ENCODE measurements around the gene UMOD. TPM values are rescaled to one million over a fixed set of nuclear protein-coding genes. Genes with fewer than 3 reads are reported as not detected.
A peak's percentile ranks its signal among the peaks of the same experiment; 100 is the strongest.

UMOD gene
- not detected in 2 replicates for total RNA-seq (2014; rRNA removed; shearing (Covaris generic))
- polyA plus RNA-seq (2015; cell fraction: cytosol; rRNA removed) = not detected in 2 replicates
- polyA plus RNA-seq (2015; cell fraction: nucleus; rRNA removed) = not detected in 2 replicates

GRCh38 chr16:20352615-20353014 lies at the start of gene UMOD:
TSS of gene UMOD (minus strand) at chr16:20352715. CDS start at chr16:20350737, 1,978 bp downstream.
- in situ Hi-C loops (cut with HindIII; ENCODE audit: low pct_unique_long_range_greater_than_20kb, low sequenced_read_pairs) = no loop called here

GRCh38 chr16:20401475-20402016 lies 49.0 kb upstream of the UMOD start:
- in situ Hi-C loops (cut with HindIII; ENCODE audit: low pct_unique_long_range_greater_than_20kb, low sequenced_read_pairs) = no loop called here
- no peak for DNase-seq (ENCODE audit: low read depth, low spot score)

More at GRCh38 chr16:20352615-20353014, at the start of gene UMOD:
- DNase-seq (ENCODE audit: low read depth, low spot score) = no peak

GRCh38 chr16:20401066-20401465 lies 48.6 kb upstream of the UMOD start:
- no peak for DNase-seq (ENCODE audit: low read depth, low spot score)
- in situ Hi-C loops (cut with HindIII; ENCODE audit: low pct_unique_long_range_greater_than_20kb, low sequenced_read_pairs) = no loop called here

- in situ Hi-C loops (cut with HindIII; ENCODE audit: low pct_unique_long_range_greater_than_20kb, low sequenced_read_pairs) = no loop called here
- no peak for DNase-seq (ENCODE audit: low read depth, low spot score)
Observed at GRCh38 chr16:20399185-20399584, 46.7 kb upstream of the UMOD start.

GRCh38 chr16:20398603-20399002 lies 46.1 kb upstream of the UMOD start:
- in situ Hi-C loops (cut with HindIII; ENCODE audit: low pct_unique_long_range_greater_than_20kb, low sequenced_read_pairs) = no loop called here
- no peak for DNase-seq (ENCODE audit: low read depth, low spot score)

- in situ Hi-C loops (cut with HindIII; ENCODE audit: low pct_unique_long_range_greater_than_20kb, low sequenced_read_pairs) = no loop called here
- DNase-seq (ENCODE audit: low read depth, low spot score) = no peak
Observed at GRCh38 chr16:20397468-20398074, 45.1 kb upstream of the UMOD start.

- DNase-seq (ENCODE audit: low read depth, low spot score) = no peak
- in situ Hi-C loops (cut with HindIII; ENCODE audit: low pct_unique_long_range_greater_than_20kb, low sequenced_read_pairs) = no loop called here
Observed at GRCh38 chr16:20396846-20397467, 44.4 kb upstream of the UMOD start.

- DNase-seq (ENCODE audit: low read depth, low spot score) = no peak
- in situ Hi-C loops (cut with HindIII; ENCODE audit: low pct_unique_long_range_greater_than_20kb, low sequenced_read_pairs) = no loop called here
Observed at GRCh38 chr16:20395946-20396345, 43.4 kb upstream of the UMOD start.

- in situ Hi-C loops (cut with HindIII; ENCODE audit: low pct_unique_long_range_greater_than_20kb, low sequenced_read_pairs) = no loop called here
- DNase-seq (ENCODE audit: low read depth, low spot score) = no peak
Observed at GRCh38 chr16:20393801-20394577, 41.5 kb upstream of the UMOD start.

GRCh38 chr16:20391045-20391444 lies 38.5 kb upstream of the UMOD start:
- in situ Hi-C loops (cut with HindIII; ENCODE audit: low pct_unique_long_range_greater_than_20kb, low sequenced_read_pairs) = no loop called here
- no peak for DNase-seq (ENCODE audit: low read depth, low spot score)

GRCh38 chr16:20388854-20389253 lies 36.3 kb upstream of the UMOD start:
- no peak for DNase-seq (ENCODE audit: low read depth, low spot score)
- in situ Hi-C loops (cut with HindIII; ENCODE audit: low pct_unique_long_range_greater_than_20kb, low sequenced_read_pairs) = no loop called here

GRCh38 chr16:20387978-20388377 lies 35.5 kb upstream of the UMOD start:
- DNase-seq (ENCODE audit: low read depth, low spot score) = no peak
- in situ Hi-C loops (cut with HindIII; ENCODE audit: low pct_unique_long_range_greater_than_20kb, low sequenced_read_pairs) = no loop called here

- peak; percentile 56 for DNase-seq (ENCODE audit: low read depth, low spot score)
- in situ Hi-C loops (cut with HindIII; ENCODE audit: low pct_unique_long_range_greater_than_20kb, low sequenced_read_pairs) = no loop called here
Observed at GRCh38 chr16:20385844-20386832, 33.6 kb upstream of the UMOD start.

GRCh38 chr16:20383106-20384029 lies 30.9 kb upstream of the UMOD start:
- in situ Hi-C loops (cut with HindIII; ENCODE audit: low pct_unique_long_range_greater_than_20kb, low sequenced_read_pairs) = no loop called here
- peak; percentile 79 for DNase-seq (ENCODE audit: low read depth, low spot score)

GRCh38 chr16:20382202-20382948 lies 29.9 kb upstream of the UMOD start:
- in situ Hi-C loops (cut with HindIII; ENCODE audit: low pct_unique_long_range_greater_than_20kb, low sequenced_read_pairs) = no loop called here
- DNase-seq (ENCODE audit: low read depth, low spot score) = peak; percentile 2

- in situ Hi-C loops (cut with HindIII; ENCODE audit: low pct_unique_long_range_greater_than_20kb, low sequenced_read_pairs) = no loop called here
Observed at GRCh38 chr16:20380782-20381181, 28.3 kb upstream of the UMOD start.

More at GRCh38 chr16:20380782-20381181, 28.3 kb upstream of the UMOD start:
- no peak for DNase-seq (ENCODE audit: low read depth, low spot score)
